A673 (cell line): ENCODE measurements around the gene SLX9.

Experiments used
- EZH2 ChIP-seq: fragments of 200-600 bp; sonication (generic); IDR thresholded peaks from 2 replicates; pipeline ENCODE4 v1.6.1; 2017; ENCODE audit warnings: borderline replicate concordance, low read depth, mild to moderate bottlenecking, mixed read lengths, antibody characterized with exemption, low read length; ENCODE audit not compliant: poor library complexity, severe bottlenecking
- TF ChIP-seq, protein P1 (sequence below): fragments of 300-800, 200-600 bp; sonication (generic); conservative IDR thresholded peaks from 2 replicates; pipeline ENCODE4 v1.5.1; 2017; ENCODE audit warnings: low read depth, mild to moderate bottlenecking, antibody characterized with exemption, low read length, moderate library complexity, mixed read lengths

- TF ChIP-seq, protein P1, sequence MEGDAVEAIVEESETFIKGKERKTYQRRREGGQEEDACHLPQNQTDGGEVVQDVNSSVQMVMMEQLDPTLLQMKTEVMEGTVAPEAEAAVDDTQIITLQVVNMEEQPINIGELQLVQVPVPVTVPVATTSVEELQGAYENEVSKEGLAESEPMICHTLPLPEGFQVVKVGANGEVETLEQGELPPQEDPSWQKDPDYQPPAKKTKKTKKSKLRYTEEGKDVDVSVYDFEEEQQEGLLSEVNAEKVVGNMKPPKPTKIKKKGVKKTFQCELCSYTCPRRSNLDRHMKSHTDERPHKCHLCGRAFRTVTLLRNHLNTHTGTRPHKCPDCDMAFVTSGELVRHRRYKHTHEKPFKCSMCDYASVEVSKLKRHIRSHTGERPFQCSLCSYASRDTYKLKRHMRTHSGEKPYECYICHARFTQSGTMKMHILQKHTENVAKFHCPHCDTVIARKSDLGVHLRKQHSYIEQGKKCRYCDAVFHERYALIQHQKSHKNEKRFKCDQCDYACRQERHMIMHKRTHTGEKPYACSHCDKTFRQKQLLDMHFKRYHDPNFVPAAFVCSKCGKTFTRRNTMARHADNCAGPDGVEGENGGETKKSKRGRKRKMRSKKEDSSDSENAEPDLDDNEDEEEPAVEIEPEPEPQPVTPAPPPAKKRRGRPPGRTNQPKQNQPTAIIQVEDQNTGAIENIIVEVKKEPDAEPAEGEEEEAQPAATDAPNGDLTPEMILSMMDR: no peak
- TF ChIP-seq EZH2: no peak
These were observed 62.8 kb downstream of the SLX9 start for GRCh38 chr21:45002381-45003204.
